PC-3 (cell line): ENCODE results near the gene DOCK1. TPM values are rescaled to one million over a fixed set of nuclear protein-coding genes. Genes with fewer than 3 reads are reported as not detected.

Source experiments
- ATAC-seq: fragments of 200-7000 bp; cut with Tn5 transposase; 2 replicates; pipeline ENCODE4 v1.9.1; 2020; ENCODE audit warnings: mild to moderate bottlenecking, moderate library complexity
- BruUV-seq: library from RNA; stranded (reverse); fragments of 400-500 nt; replicated peaks from 2 replicates; lab custom pipeline; 2021; lab: Mats Ljungman, UMichigan
- CTCF ChIA-PET: fragments of 300-600 bp; sonication (Branson Sonifier 250); formaldehyde crosslinking; loops from one replicate; lab custom pipeline; 2022; ENCODE audit warnings: antibody characterized with exemption; lab: Charles Lee
- POLR2A ChIA-PET: fragments of 300-600 bp; sonication (Branson Sonifier 250); formaldehyde crosslinking; loops from one replicate; lab custom pipeline; 2022; ENCODE audit warnings: antibody characterized with exemption; ENCODE audit not compliant: unreplicated experiment; lab: Charles Lee
- DNase-seq: peaks from one replicate; pipeline ENCODE4 v3.0.0-alpha.2; 2015
- H2AFZ ChIP-seq: fragments of 300-600 bp; sonication (generic); 2 replicates; pipeline ENCODE4 v1.6.0; 2016; ENCODE audit warnings: antibody characterized with exemption, low read length
- H3F3A ChIP-seq: fragments of 300-600 bp; sonication (generic); one replicate; pipeline ENCODE4 v1.6.0; 2017; ENCODE audit warnings: antibody characterized with exemption, low read length, control low read depth, mild to moderate bottlenecking; ENCODE audit not compliant: unreplicated experiment
- H3K27ac ChIP-seq: fragments of 300-600 bp; sonication (generic); 2 replicates; pipeline ENCODE4 v1.5.1; 2016; ENCODE audit warnings: mild to moderate bottlenecking, low read length
- H3K27me3 ChIP-seq: fragments of 300-600 bp; sonication (generic); 2 replicates; pipeline ENCODE4 v1.6.1; 2016; ENCODE audit warnings: low read length, mixed read lengths
- H3K36me3 ChIP-seq: fragments of 300-600 bp; sonication (generic); 2 replicates; pipeline ENCODE4 v1.6.1; 2016; ENCODE audit warnings: low read depth, mixed run types, low read length, mixed read lengths
- H3K4me1 ChIP-seq: fragments of 300-600 bp; sonication (generic); 2 replicates; pipeline ENCODE4 v1.5.1; 2016; ENCODE audit warnings: low read length; ENCODE audit not compliant: insufficient read depth
- H3K4me2 ChIP-seq: fragments of 300-600 bp; sonication (generic); 2 replicates; pipeline ENCODE4 v1.6.0; 2016; ENCODE audit warnings: low read length
- H3K4me3 ChIP-seq: fragments of 300-600 bp; sonication (generic); 2 replicates; pipeline ENCODE4 v1.5.1; 2016; ENCODE audit warnings: mild to moderate bottlenecking, low read length, mixed read lengths
- H3K79me2 ChIP-seq: fragments of 300-600 bp; sonication (generic); 2 replicates; pipeline ENCODE4 v1.6.1; 2017; ENCODE audit warnings: low read length, mixed read lengths
- H3K9ac ChIP-seq: fragments of 300-600 bp; sonication (generic); 2 replicates; pipeline ENCODE4 v1.6.0; 2016; ENCODE audit warnings: mild to moderate bottlenecking, low read length
- H3K9me2 ChIP-seq: fragments of 300-600 bp; sonication (generic); replicated peaks from 2 replicates; pipeline ENCODE4 v1.6.1; 2016; ENCODE audit warnings: mixed run types, low read length, mixed read lengths
- H3K9me3 ChIP-seq: fragments of 300-600 bp; sonication (generic); 2 replicates; pipeline ENCODE4 v1.6.1; 2016; ENCODE audit warnings: low read length, mixed read lengths
- H4K20me1 ChIP-seq: fragments of 300-600 bp; sonication (generic); 2 replicates; pipeline ENCODE4 v1.6.1; 2016; ENCODE audit warnings: low read length, mixed read lengths
- EZH2 ChIP-seq: fragments of 300-600 bp; sonication (generic); IDR thresholded peaks from one replicate; pipeline ENCODE4 v1.6.1; 2017; ENCODE audit warnings: antibody characterized with exemption, mild to moderate bottlenecking, low read length; ENCODE audit not compliant: unreplicated experiment
- EZH2phosphoT487 ChIP-seq: fragments of 300-600 bp; sonication (generic); IDR thresholded peaks from 2 replicates; pipeline ENCODE4 v1.6.1; 2018; ENCODE audit warnings: mild to moderate bottlenecking, antibody characterized with exemption, low read length, borderline replicate concordance
- intact Hi-C: fragments of 100-400 bp; cut with micrococcal nuclease; formaldehyde crosslinking; loops from 2 replicates; pipeline ENCODE4 v1.9.0; 2023
- total RNA-seq: library from RNA; depleted of rRNA; stranded (reverse); fragments of >200 nt; gene quantifications from 2 replicates; pipeline ENCODE4 v1.2.3, GENCODE V29; 2014
- TF ChIP-seq, protein P1 (sequence below): fragments of 300-600 bp; sonication (generic); conservative IDR thresholded peaks from 2 replicates; pipeline ENCODE4 v1.5.1; 2017; ENCODE audit warnings: antibody characterized with exemption, low read depth, mild to moderate bottlenecking, low read length

DOCK1 gene
- total RNA-seq, 1 experiment from 2014 or later: 34.3 TPM

DNA sequence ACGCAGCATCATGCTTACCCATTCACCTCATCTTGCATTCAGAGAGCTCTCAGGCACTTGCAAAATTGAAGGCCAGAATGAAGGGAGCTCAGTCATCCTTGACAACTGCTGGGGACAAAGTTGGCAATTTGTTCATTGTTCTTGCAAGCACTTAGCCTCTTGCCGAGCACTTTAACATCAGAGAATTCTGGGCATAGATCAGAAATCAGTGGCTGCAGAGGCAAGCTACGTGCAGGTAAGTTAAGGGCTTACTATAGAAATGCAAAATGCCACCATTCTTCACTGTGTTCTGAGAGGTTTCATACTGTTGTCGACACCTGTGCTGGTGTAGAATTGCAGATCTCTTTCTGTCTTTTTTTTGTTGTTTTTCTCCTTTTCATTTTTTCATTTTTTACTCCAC is 375.2 kb downstream of the DOCK1 start:
- Histone ChIP-seq H3K79me2 (no peaks in the 10 kb centered on the region), H3K9ac (no peak overlapping the region), H3K4me1 (0 out of 2 replicates have a peak, but pooled peaks cover 4% of the 10 kb centered on the region), H3K27ac (no peak overlapping the region), H3K4me3 (no peak overlapping the region), H3K4me2 (no peak overlapping the region), H3K9me2 (no peaks in the 10 kb centered on the region), H2AFZ (no peak overlapping the region), H3K9me3 (no peaks in the 10 kb centered on the region), H4K20me1 (no peaks in the 10 kb centered on the region), H3K27me3 (no peaks in the 10 kb centered on the region), H3K36me3 (no peaks in the 10 kb centered on the region), H3F3A (no peaks in the 10 kb centered on the region)
- intact Hi-C loops: no loop called here
- POLR2A ChIA-PET: no interaction called here
- TF ChIP-seq EZH2 (no peak), EZH2phosphoT487 (no peak)
- TF ChIP-seq, protein P1, sequence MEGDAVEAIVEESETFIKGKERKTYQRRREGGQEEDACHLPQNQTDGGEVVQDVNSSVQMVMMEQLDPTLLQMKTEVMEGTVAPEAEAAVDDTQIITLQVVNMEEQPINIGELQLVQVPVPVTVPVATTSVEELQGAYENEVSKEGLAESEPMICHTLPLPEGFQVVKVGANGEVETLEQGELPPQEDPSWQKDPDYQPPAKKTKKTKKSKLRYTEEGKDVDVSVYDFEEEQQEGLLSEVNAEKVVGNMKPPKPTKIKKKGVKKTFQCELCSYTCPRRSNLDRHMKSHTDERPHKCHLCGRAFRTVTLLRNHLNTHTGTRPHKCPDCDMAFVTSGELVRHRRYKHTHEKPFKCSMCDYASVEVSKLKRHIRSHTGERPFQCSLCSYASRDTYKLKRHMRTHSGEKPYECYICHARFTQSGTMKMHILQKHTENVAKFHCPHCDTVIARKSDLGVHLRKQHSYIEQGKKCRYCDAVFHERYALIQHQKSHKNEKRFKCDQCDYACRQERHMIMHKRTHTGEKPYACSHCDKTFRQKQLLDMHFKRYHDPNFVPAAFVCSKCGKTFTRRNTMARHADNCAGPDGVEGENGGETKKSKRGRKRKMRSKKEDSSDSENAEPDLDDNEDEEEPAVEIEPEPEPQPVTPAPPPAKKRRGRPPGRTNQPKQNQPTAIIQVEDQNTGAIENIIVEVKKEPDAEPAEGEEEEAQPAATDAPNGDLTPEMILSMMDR: no peak
- ATAC-seq (no peak), DNase-seq (no peak)
- CTCF ChIA-PET: no interaction called here
- no TSS peak for BruUV-seq

DNA sequence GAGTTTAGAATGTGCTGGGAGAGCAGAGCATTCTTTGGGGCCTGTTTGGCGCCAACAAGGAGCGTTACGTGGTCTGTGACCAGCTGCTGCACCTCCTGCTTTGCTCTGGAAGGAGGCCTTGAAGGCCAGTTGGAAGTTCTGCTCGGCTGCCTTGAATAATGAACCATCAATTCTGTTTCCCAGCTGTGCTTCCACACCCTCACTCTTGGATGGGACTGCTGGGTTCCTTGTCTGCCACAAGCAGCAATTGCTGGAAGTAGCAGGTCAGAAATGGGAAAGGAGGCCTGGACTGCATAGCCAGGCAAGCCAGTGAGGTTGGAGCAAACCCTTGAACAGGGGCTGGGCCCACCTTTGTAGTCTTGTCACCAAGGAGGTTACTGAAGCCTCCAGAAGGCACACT is 377.8 kb downstream of the DOCK1 start:
- Histone ChIP-seq H3K4me3 (no peak overlapping the region), H3K27me3 (no peaks in the 10 kb centered on the region), H3K9ac (no peak overlapping the region), H3F3A (no peaks in the 10 kb centered on the region), H3K9me3 (peaks cover 3% of the 10 kb centered on the region; the same call in 1 of the 2 replicates), H3K9me2 (no peaks in the 10 kb centered on the region), H3K27ac (no peak overlapping the region), H3K4me1 (0 out of 2 replicates have a peak, but pooled peaks cover 3% of the 10 kb centered on the region), H3K4me2 (no peak overlapping the region), H2AFZ (no peak overlapping the region), H4K20me1 (no peaks in the 10 kb centered on the region), H3K79me2 (no peaks in the 10 kb centered on the region), H3K36me3 (no peaks in the 10 kb centered on the region; the same call in 1 of the 2 replicates)
- POLR2A ChIA-PET: no interaction called here
- intact Hi-C loops: no loop called here
- CTCF ChIA-PET: no interaction called here
- no TSS peak for BruUV-seq
- TF ChIP-seq EZH2: no peak
- ATAC-seq (no peak), DNase-seq (no peak)

DNA sequence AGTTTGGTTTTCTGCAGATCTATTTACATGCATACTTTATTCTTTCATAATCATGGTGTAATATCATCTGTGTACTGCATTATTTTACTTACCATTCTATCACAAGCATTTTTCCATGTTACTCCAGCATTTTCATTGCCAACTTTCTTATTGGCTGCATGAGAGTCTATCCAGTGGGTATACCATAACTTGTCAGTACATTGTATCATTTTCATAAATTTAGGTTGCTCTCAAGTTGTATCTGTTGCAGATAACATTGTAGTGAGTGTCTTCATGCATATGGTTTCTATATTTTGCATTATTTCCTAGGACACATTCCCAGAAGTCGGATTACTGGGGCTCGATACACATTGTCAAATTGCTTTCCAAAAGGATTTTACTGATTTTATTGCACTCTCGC is 378.3 kb downstream of the DOCK1 start:
- Histone ChIP-seq H2AFZ (no peak overlapping the region), H3F3A (no peaks in the 10 kb centered on the region), H3K4me2 (no peak overlapping the region), H3K9me2 (no peaks in the 10 kb centered on the region), H4K20me1 (no peaks in the 10 kb centered on the region), H3K4me3 (no peak overlapping the region), H3K9ac (no peak overlapping the region), H3K9me3 (peaks cover 5% of the 10 kb centered on the region; the same call in 1 of the 2 replicates), H3K36me3 (no peaks in the 10 kb centered on the region; the same call in 1 of the 2 replicates), H3K79me2 (no peaks in the 10 kb centered on the region), H3K27me3 (no peaks in the 10 kb centered on the region), H3K27ac (no peak overlapping the region), H3K4me1 (no peaks in the 10 kb centered on the region)
- ChIA-PET CTCF (no interaction called here), POLR2A (no interaction called here)
- TF ChIP-seq EZH2phosphoT487 (no peak), EZH2 (no peak)
- TF ChIP-seq, protein P1: no peak
- ATAC-seq (no peak), DNase-seq (no peak)
- no TSS peak for BruUV-seq
- intact Hi-C loops: no loop called here
